ENCODE results near the gene TBC1D9B.

TBC1D9B gene

GRCh38 chr5:179907556-179908324 lies at the start of gene TBC1D9B:
Gene TBC1D9B, minus strand, starts transcription at chr5:179907897. Its CDS starts 76 bp downstream, at chr5:179907821.
- DNase-seq, result peak; percentile 85

- DNase-seq, result no peak
Observed at GRCh38 chr5:179955630-179956029, 47.9 kb upstream of the TBC1D9B start.

GRCh38 chr5:179955062-179955461 lies 47.4 kb upstream of the TBC1D9B start:
- DNase-seq, result no peak

- DNase-seq, result no peak
Observed at GRCh38 chr5:179954434-179954833, 46.7 kb upstream of the TBC1D9B start.

- DNase-seq, result no peak
Observed at GRCh38 chr5:179953987-179954386, 46.3 kb upstream of the TBC1D9B start.

- DNase-seq, result no peak
Observed at GRCh38 chr5:179936976-179937681, 29.4 kb upstream of the TBC1D9B start.

- DNase-seq, result no peak
Observed at GRCh38 chr5:179930788-179931473, 23.2 kb upstream of the TBC1D9B start.

GRCh38 chr5:179927824-179928223 lies 20.1 kb upstream of the TBC1D9B start:
- DNase-seq, result no peak

- no peak for DNase-seq
Observed at GRCh38 chr5:179926657-179927056, 19.0 kb upstream of the TBC1D9B start.

GRCh38 chr5:179923436-179923835 lies 15.7 kb upstream of the TBC1D9B start:
- no peak for DNase-seq

- no peak for DNase-seq
Observed at GRCh38 chr5:179920175-179920574, 12.5 kb upstream of the TBC1D9B start.

- no peak for DNase-seq
Observed at GRCh38 chr5:179919487-179920060, 11.9 kb upstream of the TBC1D9B start.

GRCh38 chr5:179918742-179919486 lies 11.2 kb upstream of the TBC1D9B start:
- DNase-seq, result no peak

GRCh38 chr5:179916523-179916922 lies 8.8 kb upstream of the TBC1D9B start:
- DNase-seq, result no peak

GRCh38 chr5:179915406-179915935 lies 7.8 kb upstream of the TBC1D9B start:
- no peak for DNase-seq

- no peak for DNase-seq
Observed at GRCh38 chr5:179914032-179914755, 6.5 kb upstream of the TBC1D9B start.

GRCh38 chr5:179913461-179913860 lies 5.8 kb upstream of the TBC1D9B start:
- no peak for DNase-seq

GRCh38 chr5:179912951-179913350 lies 5.3 kb upstream of the TBC1D9B start:
- DNase-seq, result no peak

- DNase-seq, result no peak
Observed at GRCh38 chr5:179912386-179912785, 4.7 kb upstream of the TBC1D9B start.

GRCh38 chr5:179909224-179909623 lies 1.5 kb upstream of the TBC1D9B start:
- DNase-seq, result no peak

GRCh38 chr5:179908528-179908927 lies 831 bp upstream of the TBC1D9B start:
- DNase-seq, result no peak
